Neural progenitor cell (in vitro differentiated cells): ENCODE results near the gene UHRF2. TPM values are rescaled to one million over a fixed set of nuclear protein-coding genes. Genes with fewer than 3 reads are reported as not detected.

Experiments used
- DNase-seq: peaks from one replicate; pipeline ENCODE4 v3.0.0-alpha.2; 2016; ENCODE audit warnings: low spot score
- H2AFZ ChIP-seq: fragments of 200-600 bp; sonication (generic); replicated peaks from 2 replicates; pipeline ENCODE4 v1.6.1; 2016; ENCODE audit warnings: antibody characterized with exemption
- H3F3A ChIP-seq: fragments of 200-600 bp; sonication (generic); 2 replicates; pipeline ENCODE4 v1.6.1; 2016; ENCODE audit warnings: antibody characterized with exemption, low read depth
- H3K27ac ChIP-seq: fragments of 200-600 bp; sonication (generic); 2 replicates; pipeline ENCODE4 v1.5.1; 2016; ENCODE audit warnings: mild to moderate bottlenecking
- H3K27me3 ChIP-seq: fragments of 200-600 bp; sonication (generic); 2 replicates; pipeline ENCODE4 v1.6.1; 2016; ENCODE audit warnings: mild to moderate bottlenecking, moderate library complexity
- H3K36me3 ChIP-seq: fragments of 200-600 bp; sonication (generic); 2 replicates; pipeline ENCODE4 v1.5.1; 2016
- H3K4me1 ChIP-seq: fragments of 200-600 bp; sonication (generic); 2 replicates; pipeline ENCODE4 v1.6.1; 2016; ENCODE audit warnings: mixed run types
- H3K4me2 ChIP-seq: fragments of 200-600 bp; sonication (generic); 2 replicates; pipeline ENCODE4 v1.6.1; 2016
- H3K4me3 ChIP-seq: fragments of 200-600 bp; sonication (generic); 2 replicates; pipeline ENCODE4 v1.5.1; 2016
- H3K79me2 ChIP-seq: fragments of 200-600 bp; sonication (generic); 2 replicates; pipeline ENCODE4 v1.6.1; 2016; ENCODE audit warnings: low read depth
- H3K9ac ChIP-seq: fragments of 200-600 bp; sonication (generic); 2 replicates; pipeline ENCODE4 v1.6.1; 2016
- H3K9me3 ChIP-seq: fragments of 200-600 bp; sonication (generic); 2 replicates; pipeline ENCODE4 v1.5.1; 2016; ENCODE audit warnings: low read depth
- H4K20me1 ChIP-seq: fragments of 200-600 bp; sonication (generic); 2 replicates; pipeline ENCODE4 v1.6.1; 2016; ENCODE audit warnings: low read depth
- H3K27ac Mint-ChIP-seq: 3 replicates; pipeline ENCODE4 v1.8.0; 2021; ENCODE audit warnings: mixed read lengths
- H3K27me3 Mint-ChIP-seq: 2 replicates; pipeline ENCODE4 v1.8.0; 2022; ENCODE audit warnings: low read depth, mild to moderate bottlenecking, inconsistent platforms, moderate library complexity, mixed read lengths; ENCODE audit not compliant: insufficient read depth
- H3K36me3 Mint-ChIP-seq: 3 replicates; pipeline ENCODE4 v1.8.0; 2021; ENCODE audit warnings: mixed read lengths
- H3K4me1 Mint-ChIP-seq: 3 replicates; pipeline ENCODE4 v1.8.0; 2021; ENCODE audit warnings: mixed read lengths
- H3K4me3 Mint-ChIP-seq: 3 replicates; pipeline ENCODE4 v1.8.0; 2021; ENCODE audit warnings: mild to moderate bottlenecking, moderate library complexity, mixed read lengths
- H3K9me3 Mint-ChIP-seq: 3 replicates; pipeline ENCODE4 v1.8.0; 2020; ENCODE audit warnings: mixed read lengths
- CTCF ChIP-seq: fragments of 200-600 bp; sonication (generic); IDR thresholded peaks from 2 replicates; pipeline ENCODE4 v1.5.1; 2017; ENCODE audit warnings: antibody characterized with exemption, mild to moderate bottlenecking
- EZH2 ChIP-seq: fragments of 200-600 bp; sonication (generic); IDR thresholded peaks from 2 replicates; pipeline ENCODE4 v1.6.1; 2017; ENCODE audit warnings: antibody characterized with exemption, mild to moderate bottlenecking, moderate library complexity
- EZH2phosphoT487 ChIP-seq: fragments of 200-600 bp; sonication (generic); IDR thresholded peaks from 2 replicates; pipeline ENCODE4 v1.6.1; 2017; ENCODE audit warnings: antibody characterized with exemption
- total RNA-seq: library from RNA; depleted of rRNA; stranded (reverse); fragments of >200 nt; gene quantifications from 2 replicates; pipeline ENCODE4 v1.2.3, GENCODE V29; 2015; ENCODE audit warnings: low replicate concordance

UHRF2 gene
- total RNA-seq, 1 donor from 2014 or later: 114 TPM

- no peak overlapping the region for H3K27ac ChIP-seq
- no peak overlapping the region for H3K9ac ChIP-seq
- H4K20me1 ChIP-seq: no peaks in the 10 kb centered on the region
- Mint-ChIP-seq H3K4me3 (no peak overlapping the region), H3K27ac (no peak overlapping the region), H3K4me1 (no peaks in the 10 kb centered on the region), H3K36me3 (peaks cover 13% of the 10 kb centered on the region), H3K27me3 (peaks cover 5% of the 10 kb centered on the region), H3K9me3 (peaks cover 13% of the 10 kb centered on the region)
- H3K9me3 ChIP-seq: no peaks in the 10 kb centered on the region
- no peaks in the 10 kb centered on the region for H3K36me3 ChIP-seq
- H3K4me2 ChIP-seq: no peak overlapping the region
- H3F3A ChIP-seq: no peaks in the 10 kb centered on the region
- no peak overlapping the region for H2AFZ ChIP-seq
- H3K27me3 ChIP-seq: no peaks in the 10 kb centered on the region
- TF ChIP-seq CTCF: no peak
- TF ChIP-seq EZH2phosphoT487: no peak
- TF ChIP-seq EZH2: no peak
- no peaks in the 10 kb centered on the region for H3K79me2 ChIP-seq
- DNase-seq: no peak
- H3K4me1 ChIP-seq: no peaks in the 10 kb centered on the region
- no peak overlapping the region for H3K4me3 ChIP-seq
Measured at GRCh38 chr9:6522263-6522662, 109.3 kb downstream of the UHRF2 start.

GRCh38 chr9:6525326-6526045 lies 112.5 kb downstream of the UHRF2 start:
- Histone ChIP-seq H3K9me3 (no peaks in the 10 kb centered on the region), H4K20me1 (no peaks in the 10 kb centered on the region), H2AFZ (no peak overlapping the region), H3K27me3 (no peaks in the 10 kb centered on the region), H3K4me3 (no peak overlapping the region), H3K4me1 (peaks cover 7% of the 10 kb centered on the region), H3K4me2 (no peak overlapping the region), H3K9ac (no peak overlapping the region), H3F3A (peaks cover 4% of the 10 kb centered on the region), H3K36me3 (no peaks in the 10 kb centered on the region), H3K79me2 (no peaks in the 10 kb centered on the region), H3K27ac (no peak overlapping the region)
- H3K4me1 Mint-ChIP-seq: no peaks in the 10 kb centered on the region
- no peak overlapping the region for H3K4me3 Mint-ChIP-seq
- TF ChIP-seq CTCF (no peak), EZH2 (no peak), EZH2phosphoT487 (no peak)
- DNase-seq: no peak
- peaks cover 4% of the 10 kb centered on the region for H3K27me3 Mint-ChIP-seq
- H3K27ac Mint-ChIP-seq: peak overlapping the region; percentile 38
- peaks cover 10% of the 10 kb centered on the region for H3K36me3 Mint-ChIP-seq
- peaks cover 10% of the 10 kb centered on the region for H3K9me3 Mint-ChIP-seq

- no peaks in the 10 kb centered on the region for H3K9me3 Mint-ChIP-seq
- H3K36me3 Mint-ChIP-seq: peaks cover 10% of the 10 kb centered on the region
- no peak for DNase-seq
- Histone ChIP-seq H3K36me3 (no peaks in the 10 kb centered on the region), H3K9ac (no peak overlapping the region), H3K4me1 (no peaks in the 10 kb centered on the region), H3K27ac (no peak overlapping the region), H3F3A (no peaks in the 10 kb centered on the region), H4K20me1 (no peaks in the 10 kb centered on the region), H3K27me3 (no peaks in the 10 kb centered on the region), H3K79me2 (no peaks in the 10 kb centered on the region), H3K9me3 (no peaks in the 10 kb centered on the region), H3K4me3 (no peak overlapping the region), H3K4me2 (no peak overlapping the region), H2AFZ (no peak overlapping the region)
- no peak overlapping the region for H3K4me3 Mint-ChIP-seq
- no peak overlapping the region for H3K27ac Mint-ChIP-seq
- TF ChIP-seq EZH2phosphoT487: no peak
- TF ChIP-seq EZH2: no peak
- no peak for TF ChIP-seq CTCF
- no peaks in the 10 kb centered on the region for H3K27me3 Mint-ChIP-seq
- no peaks in the 10 kb centered on the region for H3K4me1 Mint-ChIP-seq
Measured at GRCh38 chr9:6535594-6535993, 122.6 kb downstream of the UHRF2 start.
